HT1080 (cell line): Measurements from ENCODE around the gene PKD2L2. TPM values are rescaled to one million over a fixed set of nuclear protein-coding genes. Genes with fewer than 3 reads are reported as not detected.
"Not testable (repeated sequence)": the region's sequence is repeated elsewhere in the genome, so short reads cannot be mapped to it uniquely, and the experiment has no call there.

Experiments used
- DNase-seq: peaks from one replicate; pipeline ENCODE4 v3.0.0-alpha.2; 2015; ENCODE audit warnings: low read depth
- total RNA-seq: library from RNA; depleted of rRNA; stranded (reverse); fragments of >200 nt; shearing (Covaris generic); gene quantifications from 2 replicates; pipeline ENCODE4 v1.2.3, GENCODE V29; 2014; rRNA removed

The PKD2L2 gene
- total RNA-seq, 1 experiment from 2014 or later = not detected

GRCh38 chr5:137954131-137954879 lies 65.0 kb downstream of the PKD2L2 start:
- peak; percentile 91 for DNase-seq

GRCh38 chr5:137957948-137958347 lies 68.7 kb downstream of the PKD2L2 start:
- DNase-seq = no peak

- DNase-seq = no peak
Measured at GRCh38 chr5:137959488-137959887, 70.2 kb downstream of the PKD2L2 start.

- no peak for DNase-seq
Measured at GRCh38 chr5:137960141-137960540, 70.9 kb downstream of the PKD2L2 start.

GRCh38 chr5:137960819-137961218 lies 71.6 kb downstream of the PKD2L2 start:
- no peak for DNase-seq

- DNase-seq = not testable (repeated sequence)
Measured at GRCh38 chr5:137970384-137970783, 81.1 kb downstream of the PKD2L2 start.

- DNase-seq = no peak
Measured at GRCh38 chr5:137975208-137975607, 86.0 kb downstream of the PKD2L2 start.

GRCh38 chr5:137989419-137989818 lies 100.2 kb downstream of the PKD2L2 start:
- DNase-seq = no peak

Other genes with a start within 250 kb of the PKD2L2 start
- 0.42 and 0.47 TPM in 2 replicates for gene KLHL3, start 153.4 kb upstream of the PKD2L2 start, total RNA-seq
- 12.2 and 21.3 TPM in 2 replicates for gene HNRNPA0, start 135.1 kb upstream of the PKD2L2 start, total RNA-seq
- gene MYOT, start 21.6 kb upstream of the PKD2L2 start, total RNA-seq = not detected in 2 replicates
- gene FAM13B, start 143.6 kb downstream of the PKD2L2 start, total RNA-seq = 6.1 and 10.4 TPM in 2 replicates
- not detected in 2 replicates for gene WNT8A, start 194.6 kb downstream of the PKD2L2 start, total RNA-seq
- not detected in 2 replicates for gene NME5, start 250.0 kb downstream of the PKD2L2 start, total RNA-seq